HCT116 (cell line): ENCODE data around the gene FERMT3. TPM values are rescaled to one million over a fixed set of nuclear protein-coding genes. Genes with fewer than 3 reads are reported as not detected.

Experiments
- ATAC-seq: fragments of 200-7000 bp; cut with Tn5 transposase; 2 replicates; pipeline ENCODE4 v1.9.1; 2020; ENCODE audit warnings: mild to moderate bottlenecking, moderate library complexity
- BruUV-seq: library from RNA; stranded (reverse); fragments of 400-500 nt; replicated peaks from 2 replicates; lab custom pipeline; 2021; lab: Mats Ljungman, UMichigan
- CTCF ChIA-PET: fragments of 300-600 bp; sonication (Branson Sonifier 250); formaldehyde crosslinking; loops from one replicate; lab custom pipeline; 2021; ENCODE audit warnings: antibody characterized with exemption; lab: Charles Lee
- POLR2A ChIA-PET: fragments of 300-600, 350-600 bp; sonication (Branson Sonifier 250); formaldehyde crosslinking; loops from one replicate; lab custom pipeline; 2021; ENCODE audit warnings: antibody characterized with exemption; lab: Charles Lee
- RAD21 ChIA-PET, 2 experiments: fragments of 300-600 bp; sonication (Branson Sonifier 250); formaldehyde crosslinking; loops; one replicate each; lab custom pipeline; 2023; ENCODE audit warnings: low total read pairs in 2 of 2; ENCODE audit not compliant: uncharacterized antibody in 2 of 2, unreplicated experiment in 2 of 2, low non-redundant PET in 1 of 2; lab: Charles Lee
- DNase-seq: peaks from one replicate; pipeline ENCODE4 v3.0.0-alpha.2; 2010; ENCODE audit warnings: low read depth, low spot score
- H2AFZ ChIP-seq: fragments of 200-600 bp; shearing (Covaris generic), sonication (generic); 2 replicates; pipeline ENCODE4 v1.6.1; 2017; ENCODE audit warnings: low read depth, mixed run types, mixed read lengths, antibody characterized with exemption, low read length; ENCODE audit not compliant: poor library complexity, severe bottlenecking
- H3K27ac ChIP-seq: 2 replicates; pipeline ENCODE4 v1.5.1; 2012; ENCODE audit warnings: low read depth, low read length
- H3K27me3 ChIP-seq: fragments of 200-600 bp; sonication (generic); 2 replicates; pipeline ENCODE4 v1.6.1; 2016; ENCODE audit warnings: mixed run types, low read length, mixed read lengths; ENCODE audit not compliant: insufficient read depth
- H3K36me3 ChIP-seq, 2 experiments: fragments of 200-500 bp in 1 of 2; fragments of 200-600 bp in 1 of 2; sonication (Bioruptor generic) in 1 of 2; sonication (generic) in 1 of 2; 2 replicates each; pipeline versions ENCODE4 v1.5.1 to v1.6.1; 2014 to 2016; ENCODE audit warnings: low read length in 2 of 2, inconsistent platforms in 1 of 2, mixed read lengths in 1 of 2, mixed run types in 1 of 2; ENCODE audit not compliant: insufficient read depth in 2 of 2, control insufficient read depth in 1 of 2
- H3K4me1 ChIP-seq, 2 experiments: fragments of 200-600 bp in 1 of 2; sonication (generic) in 1 of 2; 2 replicates each; pipeline versions ENCODE4 v1.5.1 to v1.6.1; 2012 to 2017; ENCODE audit warnings: low read length in 2 of 2, inconsistent platforms in 1 of 2, mild to moderate bottlenecking in 1 of 2, mixed read lengths in 1 of 2, mixed run types in 1 of 2, moderate library complexity in 1 of 2; ENCODE audit not compliant: insufficient read depth in 2 of 2, control insufficient read depth in 1 of 2
- H3K4me2 ChIP-seq: fragments of 200-600 bp; sonication (generic); 2 replicates; pipeline ENCODE4 v1.6.1; 2017; ENCODE audit warnings: mixed run types, low read length, mixed read lengths
- H3K4me3 ChIP-seq, 2 experiments: fragments of 200-600 bp in 1 of 2; sonication (generic) in 1 of 2; replicated peaks in 1 of 2; 2 replicates each; pipeline ENCODE4 v1.5.1; 2011 to 2016; ENCODE audit warnings: low read length in 2 of 2, control low read depth in 1 of 2, low read depth in 1 of 2, mild to moderate bottlenecking in 1 of 2, mixed read lengths in 1 of 2, mixed run types in 1 of 2
- H3K79me2 ChIP-seq: fragments of 200-600 bp; sonication (generic); 2 replicates; pipeline ENCODE4 v1.6.1; 2017; ENCODE audit warnings: mild to moderate bottlenecking, mixed run types, low read length, moderate library complexity, mixed read lengths; ENCODE audit not compliant: insufficient read depth
- H3K9ac ChIP-seq: fragments of 200-600 bp; sonication (generic); 2 replicates; pipeline ENCODE4 v1.6.1; 2016; ENCODE audit warnings: low read length, mixed read lengths
- H3K9me2 ChIP-seq: fragments of 200-600 bp; sonication (generic), shearing (Covaris generic); 2 replicates; pipeline ENCODE4 v1.6.1; 2017; ENCODE audit warnings: mixed run types, mild to moderate bottlenecking, moderate library complexity; ENCODE audit not compliant: insufficient read depth
- H3K9me3 ChIP-seq, 2 experiments: fragments of 200-500 bp in 1 of 2; fragments of 200-600 bp in 1 of 2; sonication (Bioruptor generic) in 1 of 2; sonication (generic) in 1 of 2; 2 replicates each; pipeline ENCODE4 v1.6.1; 2014 to 2017; ENCODE audit warnings: low read length in 2 of 2, mixed read lengths in 2 of 2, inconsistent platforms in 1 of 2, low read depth in 1 of 2, mild to moderate bottlenecking in 1 of 2, mixed run types in 1 of 2, moderate library complexity in 1 of 2; ENCODE audit not compliant: control insufficient read depth in 1 of 2, insufficient read depth in 1 of 2
- H4K20me1 ChIP-seq: fragments of 200-600 bp; sonication (generic), shearing (Covaris generic); 2 replicates; pipeline ENCODE4 v1.6.1; 2017; ENCODE audit warnings: mixed run types, mild to moderate bottlenecking, moderate library complexity; ENCODE audit not compliant: insufficient read depth
- CBX3 ChIP-seq: IDR thresholded peaks from 2 replicates; pipeline ENCODE4 v1.6.1; 2012; ENCODE audit warnings: low read depth
- CEBPB ChIP-seq: IDR thresholded peaks from 2 replicates; pipeline ENCODE4 v1.6.1; 2012; ENCODE audit warnings: low read depth
- CTCF ChIP-seq, 3 experiments: fragments of 200-600 bp in 1 of 3; sonication (generic) in 1 of 3; IDR thresholded peaks in 2 of 3; conservative IDR thresholded peaks in 1 of 3; 2 replicates each; pipeline ENCODE4 v1.5.1; 2012 to 2017; ENCODE audit warnings: low read depth in 2 of 3, low read length in 2 of 3, antibody characterized with exemption in 1 of 3, borderline replicate concordance in 1 of 3, control low read depth in 1 of 3, mild to moderate bottlenecking in 1 of 3, mixed read lengths in 1 of 3, mixed run types in 1 of 3, moderate library complexity in 1 of 3; ENCODE audit not compliant: insufficient read depth in 1 of 3
- EGR1 ChIP-seq: IDR thresholded peaks from 2 replicates; pipeline ENCODE4 v1.6.1; 2012; ENCODE audit warnings: low read depth
- ELF1 ChIP-seq: IDR thresholded peaks from 2 replicates; pipeline ENCODE4 v1.6.1; 2012; ENCODE audit warnings: low read depth, borderline replicate concordance
- EZH2 ChIP-seq: fragments of 200-600 bp; sonication (generic); IDR thresholded peaks from 2 replicates; pipeline ENCODE4 v1.6.1; 2017; ENCODE audit warnings: antibody characterized with exemption, mixed run types
- EZH2phosphoT487 ChIP-seq: fragments of 200-600 bp; IDR thresholded peaks from 2 replicates; pipeline ENCODE4 v1.6.1; 2018; ENCODE audit warnings: antibody characterized with exemption, borderline replicate concordance
- JUND ChIP-seq: IDR thresholded peaks from 2 replicates; pipeline ENCODE4 v1.6.1; 2012
- MAX ChIP-seq: IDR thresholded peaks from 2 replicates; pipeline ENCODE4 v1.6.1; 2012
- POLR2AphosphoS5 ChIP-seq: IDR thresholded peaks from 2 replicates; pipeline ENCODE4 v1.6.1; 2011; ENCODE audit warnings: mild to moderate bottlenecking, low read depth, low read length, moderate library complexity
- RAD21 ChIP-seq: IDR thresholded peaks from 2 replicates; pipeline ENCODE4 v1.6.1; 2012; ENCODE audit warnings: low read depth, mild to moderate bottlenecking
- SIN3A ChIP-seq: IDR thresholded peaks from 2 replicates; pipeline ENCODE4 v1.6.1; 2012; ENCODE audit warnings: low read depth
- SP1 ChIP-seq: IDR thresholded peaks from 2 replicates; pipeline ENCODE4 v1.6.1; 2012; ENCODE audit warnings: low read depth
- SRF ChIP-seq: IDR thresholded peaks from 2 replicates; pipeline ENCODE4 v1.6.1; 2012; ENCODE audit warnings: low read depth
- TCF7L2 ChIP-seq: IDR thresholded peaks from 2 replicates; pipeline ENCODE4 v1.7.0; 2011; ENCODE audit warnings: borderline replicate concordance, inconsistent platforms; ENCODE audit not compliant: insufficient read depth, insufficient read length; ENCODE audit errors: extremely low read depth
- ZNF274 ChIP-seq: fragments of 200-500 bp; sonication (Bioruptor generic); IDR thresholded peaks from 2 replicates; pipeline ENCODE4 v1.6.1; 2014; ENCODE audit warnings: mild to moderate bottlenecking, low read depth, low read length, inconsistent platforms
- intact Hi-C: fragments of 100-400 bp; cut with micrococcal nuclease; formaldehyde crosslinking; loops from 2 replicates; pipeline ENCODE4 v1.10.0; 2022
- total RNA-seq: library from RNA; stranded (reverse); gene quantifications from one replicate; pipeline ENCODE4 v1.2.1, GENCODE V29; 2021; ENCODE audit not compliant: unreplicated experiment
- TF ChIP-seq, protein P1 (sequence below): IDR thresholded peaks from 2 replicates; pipeline ENCODE4 v1.6.1; 2012; ENCODE audit warnings: low read depth
- TF ChIP-seq, protein P2 (sequence below): IDR thresholded peaks from 2 replicates; pipeline ENCODE4 v1.6.1; 2012

The FERMT3 gene
- total RNA-seq, 1 experiment from 2014 or later, result 4.3 TPM

- H2AFZ ChIP-seq, result no peak overlapping the region
- ChIA-PET POLR2A (interaction anchor here (1.7 to 2.0 kb wide), 2 partner anchors 26 to 37 kb away, joined by 5 to 9 read pairs; partner anchors contain the start of genes ESRRA and FKBP2), CTCF (no interaction called here), RAD21 (no interaction called here)
- peak overlapping the region; percentile 91 for H3K4me2 ChIP-seq
- no peaks in the 10 kb centered on the region for H3K27me3 ChIP-seq
- H3K4me3 ChIP-seq, result no peak overlapping the region
- no peaks in the 10 kb centered on the region for H3K9me3 ChIP-seq
- TF ChIP-seq SRF, result no peak
- TF ChIP-seq, protein P1, sequence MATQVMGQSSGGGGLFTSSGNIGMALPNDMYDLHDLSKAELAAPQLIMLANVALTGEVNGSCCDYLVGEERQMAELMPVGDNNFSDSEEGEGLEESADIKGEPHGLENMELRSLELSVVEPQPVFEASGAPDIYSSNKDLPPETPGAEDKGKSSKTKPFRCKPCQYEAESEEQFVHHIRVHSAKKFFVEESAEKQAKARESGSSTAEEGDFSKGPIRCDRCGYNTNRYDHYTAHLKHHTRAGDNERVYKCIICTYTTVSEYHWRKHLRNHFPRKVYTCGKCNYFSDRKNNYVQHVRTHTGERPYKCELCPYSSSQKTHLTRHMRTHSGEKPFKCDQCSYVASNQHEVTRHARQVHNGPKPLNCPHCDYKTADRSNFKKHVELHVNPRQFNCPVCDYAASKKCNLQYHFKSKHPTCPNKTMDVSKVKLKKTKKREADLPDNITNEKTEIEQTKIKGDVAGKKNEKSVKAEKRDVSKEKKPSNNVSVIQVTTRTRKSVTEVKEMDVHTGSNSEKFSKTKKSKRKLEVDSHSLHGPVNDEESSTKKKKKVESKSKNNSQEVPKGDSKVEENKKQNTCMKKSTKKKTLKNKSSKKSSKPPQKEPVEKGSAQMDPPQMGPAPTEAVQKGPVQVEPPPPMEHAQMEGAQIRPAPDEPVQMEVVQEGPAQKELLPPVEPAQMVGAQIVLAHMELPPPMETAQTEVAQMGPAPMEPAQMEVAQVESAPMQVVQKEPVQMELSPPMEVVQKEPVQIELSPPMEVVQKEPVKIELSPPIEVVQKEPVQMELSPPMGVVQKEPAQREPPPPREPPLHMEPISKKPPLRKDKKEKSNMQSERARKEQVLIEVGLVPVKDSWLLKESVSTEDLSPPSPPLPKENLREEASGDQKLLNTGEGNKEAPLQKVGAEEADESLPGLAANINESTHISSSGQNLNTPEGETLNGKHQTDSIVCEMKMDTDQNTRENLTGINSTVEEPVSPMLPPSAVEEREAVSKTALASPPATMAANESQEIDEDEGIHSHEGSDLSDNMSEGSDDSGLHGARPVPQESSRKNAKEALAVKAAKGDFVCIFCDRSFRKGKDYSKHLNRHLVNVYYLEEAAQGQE, result no peak
- no peak for TF ChIP-seq EZH2
- no peak for TF ChIP-seq TCF7L2
- TF ChIP-seq, protein P2, sequence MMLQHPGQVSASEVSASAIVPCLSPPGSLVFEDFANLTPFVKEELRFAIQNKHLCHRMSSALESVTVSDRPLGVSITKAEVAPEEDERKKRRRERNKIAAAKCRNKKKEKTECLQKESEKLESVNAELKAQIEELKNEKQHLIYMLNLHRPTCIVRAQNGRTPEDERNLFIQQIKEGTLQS, result no peak
- TF ChIP-seq CEBPB, result no peak
- TF ChIP-seq ELF1, result no peak
- no peak for TF ChIP-seq POLR2AphosphoS5
- TF ChIP-seq CBX3, result no peak
- no peak for TF ChIP-seq ZNF274
- TF ChIP-seq CTCF (IDR thresholded peaks at IDR 0.05 in 2 of 3, conservative IDR thresholded peaks at IDR 0.05 in 1 of 3; ENCODE audit: borderline replicate concordance in 1 of 3, insufficient read depth in 1 of 3, low read depth in 2 of 3, low read length in 2 of 3), result no peak
- TF ChIP-seq EGR1, result no peak
- TF ChIP-seq MAX, result no peak
- no peak for TF ChIP-seq SIN3A
- no peak for TF ChIP-seq JUND
- no peak for TF ChIP-seq RAD21
- TF ChIP-seq EZH2phosphoT487, result no peak
- TF ChIP-seq SP1, result no peak
- no peak overlapping the region for H3K9ac ChIP-seq
- peaks cover 6% of the 10 kb centered on the region; the same call in 1 of the 2 replicates for H3K79me2 ChIP-seq
- H3K27ac ChIP-seq, result peak overlapping the region; percentile 95
- BruUV-seq, result no TSS peak
- H3K36me3 ChIP-seq, result peaks cover 5 to 27% of the 10 kb centered on the region in 2 experiments; a peak in 2 of 4 replicates
- DNase-seq, result no peak
- H3K9me2 ChIP-seq, result no peaks in the 10 kb centered on the region
- ATAC-seq, result no peak
- intact Hi-C loops, result no loop called here
- peaks cover 18 to 31% of the 10 kb centered on the region in 2 experiments; a peak in 3 of 4 replicates for H3K4me1 ChIP-seq
- no peaks in the 10 kb centered on the region for H4K20me1 ChIP-seq
These were observed 60.9 kb downstream of the FERMT3 start for GRCh38 chr11:64267207-64267945.
